Spinal cord (tissue), 10 donors: ENCODE data around the gene ZIK1. TPM values are rescaled to one million over a fixed set of nuclear protein-coding genes. Genes with fewer than 3 reads are reported as not detected.

ENCODE experiments used
- DNase-seq, 6 donors: peaks; one replicate each; pipeline versions ENCODE4 v3.0.0 to v3.0.0-alpha.2; 2013 to 2015; ENCODE audit warnings: low spot score in 6 of 6, low read depth in 4 of 6
- H3K27ac ChIP-seq: one replicate; pipeline ENCODE4 v1.5.1; 2013; ENCODE audit warnings: low read depth, low read length, control low read depth
- H3K27me3 ChIP-seq: one replicate; pipeline ENCODE4 v1.6.1; 2013; ENCODE audit warnings: low read length; ENCODE audit not compliant: control insufficient read depth, insufficient read depth
- H3K36me3 ChIP-seq: one replicate; pipeline ENCODE4 v1.6.1; 2013; ENCODE audit warnings: low read length; ENCODE audit not compliant: control insufficient read depth, insufficient read depth
- H3K4me1 ChIP-seq: one replicate; pipeline ENCODE4 v1.6.1; 2013; ENCODE audit warnings: low read length; ENCODE audit not compliant: control insufficient read depth, insufficient read depth
- H3K4me3 ChIP-seq: one replicate; pipeline ENCODE4 v1.5.1; 2013; ENCODE audit warnings: low read depth, low read length, control low read depth
- H3K9me3 ChIP-seq: one replicate; pipeline ENCODE4 v1.6.1; 2013; ENCODE audit warnings: low read length; ENCODE audit not compliant: control insufficient read depth, insufficient read depth
- WGBS: methylation state at CpG from one replicate; pipeline ENCODE4 v1.1.5; 2013; ENCODE audit warnings: missing lambda C conversion rate; ENCODE audit not compliant: insufficient coverage; 5-methylcytosine and 5-hydroxymethylcytosine counted together
- polyA plus RNA-seq, 2 donors: library from polyadenylated mRNA; unstranded; fragments of 120-200 nt; gene quantifications; one replicate each; pipeline ENCODE4 v1.2.1, GENCODE V29; 2013; ENCODE audit not compliant: insufficient read length in 2 of 2
- total RNA-seq, 2 donors: library from RNA; depleted of rRNA in 1 of 2; stranded (reverse); fragments of 120-200 nt in 1 of 2; fragments of >200 nt in 1 of 2; gene quantifications; one replicate each; pipeline versions ENCODE4 v1.2.3 to v1.2.4, GENCODE V29; 2013 to 2014
- donor health status: healthy.

Gene ZIK1
- total and polyA plus RNA-seq, 4 donors = 11.6 to 19.2 (median 15.8) TPM

DNA sequence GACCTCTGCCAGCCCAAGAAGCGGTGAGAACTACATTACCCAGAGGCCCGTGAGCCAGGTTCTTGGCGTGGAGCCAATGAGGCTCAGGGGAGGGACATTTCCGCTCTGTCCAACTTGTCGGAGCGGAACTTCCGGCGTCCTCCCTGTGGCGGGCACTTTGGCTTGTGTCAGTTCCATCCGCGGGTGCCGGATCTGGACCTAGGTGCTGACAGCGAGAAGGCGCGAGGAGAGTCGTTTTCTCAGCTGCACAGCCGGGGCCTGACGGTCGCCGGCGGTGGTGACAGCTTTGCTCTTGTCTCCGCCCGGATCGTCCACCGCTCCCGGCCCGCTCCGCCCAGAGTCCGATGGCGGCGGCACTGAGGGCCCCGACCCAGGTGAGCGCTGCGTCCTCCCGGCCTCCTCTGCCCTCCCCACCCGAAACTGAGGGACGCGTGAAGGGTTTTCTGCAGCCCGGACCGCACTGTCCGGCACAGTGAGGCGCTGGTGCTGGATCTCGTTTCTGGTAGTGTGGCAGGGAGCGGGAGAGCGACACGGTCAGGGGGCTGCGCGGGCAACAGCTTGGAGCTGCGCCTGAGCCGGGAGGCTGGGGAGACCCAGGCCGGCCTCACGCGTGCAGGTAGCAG lies 15.9 kb downstream of the ZIK1 start, which contains the start of gene ZNF530:
TSS of gene ZNF530 (plus strand) at position 125 of the 623 bp plus-strand sequence. CDS start 4,461 bp downstream, outside the sequence.
- under 1% methylated on average over 53 of the region's 53 CpGs for WGBS
- Histone ChIP-seq H3K27ac (peak within 1 kb of the TSS; percentile 7), H3K27me3 (no peaks in the 10 kb centered on the region), H3K4me3 (peak within 1 kb of the TSS; percentile 84), H3K4me1 (peaks cover 7% of the 10 kb centered on the region), H3K9me3 (no peaks in the 10 kb centered on the region), H3K36me3 (peaks cover 6% of the 10 kb centered on the region)
- peak; percentile 86 to 98 (median 96) for DNase-seq

DNA sequence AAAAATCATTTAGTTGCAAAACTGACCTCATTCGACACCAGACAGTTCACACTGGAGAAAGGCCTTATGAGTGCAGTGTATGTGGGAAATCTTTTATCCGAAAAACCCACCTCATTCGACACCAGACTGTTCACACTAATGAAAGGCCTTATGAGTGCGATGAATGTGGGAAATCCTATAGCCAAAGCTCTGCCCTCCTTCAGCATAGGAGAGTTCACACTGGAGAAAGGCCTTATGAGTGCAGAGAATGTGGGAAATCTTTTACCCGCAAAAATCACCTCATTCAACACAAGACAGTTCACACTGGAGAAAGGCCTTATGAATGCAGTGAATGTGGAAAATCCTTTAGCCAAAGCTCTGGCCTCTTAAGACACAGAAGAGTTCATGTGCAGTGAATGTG lies 23.0 kb downstream of the ZIK1 start:
- Histone ChIP-seq H3K4me1 (no peaks in the 10 kb centered on the region), H3K9me3 (no peaks in the 10 kb centered on the region), H3K36me3 (peaks cover 14% of the 10 kb centered on the region), H3K27me3 (no peaks in the 10 kb centered on the region), H3K4me3 (no peak overlapping the region), H3K27ac (no peak overlapping the region)
- DNase-seq = no peak
- WGBS = no CpG with 5 or more reads among the region's 5 CpGs

DNA sequence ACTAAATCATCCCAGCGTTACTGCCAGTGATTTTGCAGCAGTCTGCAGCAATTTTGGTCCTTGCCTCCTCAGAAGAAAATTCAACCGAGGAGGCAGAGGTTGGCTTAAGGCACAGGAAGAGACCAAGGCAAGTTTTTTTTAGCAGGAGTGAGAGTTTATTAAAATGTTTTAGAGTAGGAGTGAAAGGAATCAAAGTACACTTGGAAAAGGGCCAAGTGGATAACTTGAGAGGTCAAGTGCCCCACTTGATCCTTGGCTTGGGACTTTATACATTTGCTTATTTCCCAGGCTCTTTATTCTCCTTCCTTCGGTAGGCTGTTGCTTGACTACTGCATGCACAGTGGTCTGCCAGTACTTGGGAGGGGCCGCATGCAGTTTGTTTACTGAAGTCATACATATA lies 27.2 kb downstream of the ZIK1 start:
- DNase-seq = no peak
- Histone ChIP-seq H3K4me3 (no peak overlapping the region), H3K27ac (no peak overlapping the region), H3K9me3 (no peaks in the 10 kb centered on the region), H3K27me3 (no peaks in the 10 kb centered on the region), H3K4me1 (peaks cover 12% of the 10 kb centered on the region), H3K36me3 (peaks cover 11% of the 10 kb centered on the region)
- 72% methylated on average over 2 of the region's 4 CpGs for WGBS

DNA sequence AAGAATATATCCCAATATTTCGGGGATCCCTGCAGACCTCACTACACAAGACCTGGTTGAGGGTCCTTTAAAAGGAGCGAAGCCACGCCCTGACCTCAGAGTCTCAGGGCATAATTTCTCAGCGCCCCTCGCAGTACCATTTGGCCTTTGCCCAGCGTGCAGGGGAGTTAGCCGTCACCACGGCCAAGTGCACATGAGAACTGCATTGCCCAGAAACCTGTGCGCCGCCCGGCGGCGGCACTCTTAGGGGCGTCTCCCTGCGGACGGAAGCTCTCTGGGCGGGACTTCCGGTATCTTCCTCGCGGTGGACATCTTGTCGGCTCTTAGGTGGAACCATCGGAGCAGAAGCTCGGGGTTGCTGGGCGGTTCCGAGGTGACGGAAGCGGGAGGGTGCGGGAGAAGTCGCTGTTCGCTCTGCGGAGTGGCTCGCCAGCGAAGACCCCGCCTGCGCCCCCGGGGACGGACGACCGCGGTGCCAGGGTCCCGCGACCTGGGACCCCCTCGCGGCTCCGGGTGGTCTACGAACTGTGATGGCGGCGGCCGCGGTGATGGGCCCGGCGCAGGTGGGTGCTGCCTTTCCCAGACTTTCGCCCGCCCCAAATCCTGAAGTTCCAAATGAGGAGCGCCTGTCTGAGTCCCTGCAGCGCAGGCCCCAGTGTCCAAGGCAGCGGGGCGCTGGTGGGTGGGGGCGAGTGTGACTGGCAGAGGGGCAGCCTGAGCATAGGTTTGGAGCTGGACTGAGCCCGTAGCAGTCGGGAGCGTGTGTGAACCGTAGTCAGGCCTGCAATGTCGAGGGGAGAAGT lies 30.2 kb downstream of the ZIK1 start, which contains the start of gene ZNF134:
TSS of gene ZNF134 (plus strand) at position 302 of the 803 bp plus-strand sequence. CDS start 5,227 bp downstream, outside the sequence.
- Histone ChIP-seq H3K27me3 (no peaks in the 10 kb centered on the region), H3K27ac (no peak within 1 kb of the TSS)
- WGBS = 1% methylated on average over 64 of the region's 64 CpGs

DNA sequence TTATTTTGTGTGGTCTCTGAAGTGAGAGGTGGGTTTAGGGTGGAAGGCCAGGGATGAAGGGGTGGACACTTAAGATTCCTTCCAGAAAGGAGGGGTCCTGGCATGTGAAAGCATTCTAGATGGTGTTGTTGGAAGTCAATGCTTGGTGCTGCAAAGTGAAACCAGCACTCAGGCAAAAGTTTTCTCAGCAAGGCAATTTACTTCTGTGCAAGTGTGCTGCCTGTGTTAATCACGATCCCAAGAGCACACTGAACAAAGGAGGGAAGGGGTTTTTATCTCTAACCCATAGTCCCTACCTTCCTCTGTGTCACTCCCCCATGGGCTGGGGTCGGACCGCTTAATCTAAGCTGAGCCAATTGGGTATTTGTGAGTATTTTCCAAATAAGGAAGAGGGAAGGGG lies 31.4 kb downstream of the ZIK1 start:
- no peak for DNase-seq
- no CpG with 5 or more reads among the region's 3 CpGs for WGBS
- Histone ChIP-seq H3K9me3 (peaks cover 6% of the 10 kb centered on the region), H3K4me3 (peak overlapping the region; percentile 87), H3K36me3 (peaks cover 30% of the 10 kb centered on the region), H3K27ac (no peak overlapping the region), H3K4me1 (peaks cover 12% of the 10 kb centered on the region), H3K27me3 (no peaks in the 10 kb centered on the region)

More for the DNA sequence above, 30.2 kb downstream of the ZIK1 start, which contains the start of gene ZNF134:
- Histone ChIP-seq H3K4me3 (peak within 1 kb of the TSS; percentile 87), H3K4me1 (peaks cover 12% of the 10 kb centered on the region), H3K9me3 (peaks cover 1% of the 10 kb centered on the region), H3K36me3 (peaks cover 20% of the 10 kb centered on the region)
- peak; percentile 79 to 98 (median 90) for DNase-seq

DNA sequence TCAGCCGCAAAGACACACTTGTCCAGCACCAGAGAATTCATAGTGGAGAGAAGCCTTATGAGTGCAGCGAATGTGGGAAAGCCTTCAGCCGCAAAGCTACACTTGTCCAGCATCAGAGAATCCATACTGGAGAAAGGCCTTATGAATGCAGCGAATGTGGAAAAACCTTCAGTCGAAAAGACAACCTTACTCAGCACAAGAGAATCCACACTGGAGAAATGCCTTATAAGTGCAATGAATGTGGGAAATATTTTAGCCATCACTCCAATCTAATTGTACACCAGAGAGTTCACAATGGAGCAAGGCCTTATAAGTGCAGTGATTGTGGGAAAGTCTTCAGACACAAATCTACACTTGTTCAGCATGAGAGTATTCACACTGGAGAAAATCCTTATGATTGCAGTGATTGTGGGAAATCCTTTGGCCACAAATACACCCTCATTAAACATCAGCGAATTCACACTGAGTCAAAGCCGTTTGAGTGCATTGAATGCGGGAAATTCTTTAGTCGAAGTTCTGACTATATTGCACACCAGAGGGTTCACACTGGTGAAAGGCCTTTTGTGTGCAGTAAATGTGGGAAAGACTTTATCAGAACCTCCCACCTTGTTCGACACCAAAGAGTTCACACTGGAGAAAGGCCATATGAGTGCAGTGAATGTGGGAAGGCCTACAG lies 36.9 kb downstream of the ZIK1 start:
- H3K4me1 ChIP-seq = peaks cover 2% of the 10 kb centered on the region
- no peak for DNase-seq
- H3K4me3 ChIP-seq = no peak overlapping the region
- peaks cover 13% of the 10 kb centered on the region for H3K9me3 ChIP-seq
- no peaks in the 10 kb centered on the region for H3K27me3 ChIP-seq
- no peak overlapping the region for H3K27ac ChIP-seq
- WGBS = 97% methylated on average over 3 of the region's 10 CpGs
- peaks cover 58% of the 10 kb centered on the region for H3K36me3 ChIP-seq

DNA sequence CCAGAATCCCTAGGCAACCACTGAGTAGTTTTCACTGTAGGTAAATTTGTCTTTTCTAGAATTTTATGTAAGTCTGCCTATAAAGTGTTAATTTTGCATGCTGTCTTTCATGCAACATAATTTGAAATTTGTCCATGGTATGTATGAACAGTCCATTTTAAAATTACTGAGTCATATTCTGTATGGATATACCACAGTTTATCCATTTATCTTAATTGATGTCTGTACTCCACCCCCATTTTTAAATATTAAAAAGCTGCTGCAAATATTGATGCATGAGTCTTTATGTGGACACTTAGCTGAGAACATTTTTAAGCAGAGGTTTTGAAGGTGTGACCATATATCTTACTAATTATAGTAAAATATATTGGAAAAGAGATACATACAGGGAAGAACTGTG lies 39.1 kb downstream of the ZIK1 start:
- Histone ChIP-seq H3K27me3 (no peaks in the 10 kb centered on the region), H3K4me1 (no peaks in the 10 kb centered on the region), H3K36me3 (peaks cover 49% of the 10 kb centered on the region), H3K27ac (no peak overlapping the region), H3K9me3 (peaks cover 12% of the 10 kb centered on the region), H3K4me3 (no peak overlapping the region)
- DNase-seq = no peak

DNA sequence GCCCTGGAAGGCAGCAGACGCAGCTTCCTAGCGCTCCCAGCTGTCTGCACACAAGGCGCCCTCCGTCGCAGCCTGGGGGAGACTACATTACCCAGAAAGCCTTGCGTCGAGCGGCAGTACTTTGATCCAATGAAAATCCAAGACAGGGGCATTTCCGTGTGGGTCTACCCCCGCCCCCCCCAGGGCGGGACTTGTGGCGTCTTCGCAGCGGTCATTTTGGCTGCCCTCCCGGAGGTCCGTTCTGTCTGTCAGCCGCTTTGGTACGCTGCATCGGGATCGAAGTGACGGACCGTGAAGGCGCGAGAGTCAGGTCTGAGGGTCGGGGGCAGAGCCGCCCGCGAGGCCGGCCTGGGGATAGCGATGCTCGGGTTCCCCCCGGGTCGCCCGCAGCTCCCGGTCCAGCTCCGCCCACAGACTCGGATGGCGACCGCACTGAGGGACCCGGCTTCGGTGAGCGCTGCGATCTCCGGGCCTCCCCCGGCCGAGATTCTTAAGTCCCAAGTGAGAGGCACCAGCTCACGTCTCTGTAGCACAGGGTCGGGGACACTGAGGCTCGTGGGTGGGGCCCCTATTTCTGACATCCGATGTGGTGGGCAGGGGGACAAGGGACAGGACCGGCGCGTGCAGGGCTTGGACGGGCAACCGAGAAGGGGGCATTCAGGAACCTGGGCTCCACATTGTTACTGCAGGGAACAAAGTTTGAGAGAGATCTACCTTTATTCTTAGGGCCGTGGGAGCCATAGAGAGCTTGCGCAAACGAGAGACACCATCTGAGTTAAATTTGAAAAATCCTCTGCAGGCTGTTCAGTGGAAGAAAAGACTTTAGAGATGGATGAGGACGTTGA lies 49.3 kb downstream of the ZIK1 start, which contains the start of gene ZNF211:
TSS of gene ZNF211 (plus strand) at position 182 of the 845 bp plus-strand sequence. CDS start at position 361, 179 bp downstream.
- H3K4me3 ChIP-seq = peak within 1 kb of the TSS; percentile 76
- peaks cover 16% of the 10 kb centered on the region for H3K36me3 ChIP-seq
- no peaks in the 10 kb centered on the region for H3K27me3 ChIP-seq
- peaks cover 12% of the 10 kb centered on the region for H3K4me1 ChIP-seq
- H3K9me3 ChIP-seq = peaks cover 1% of the 10 kb centered on the region
- under 1% methylated on average over 59 of the region's 59 CpGs for WGBS
- peak; percentile 90 to 99 (median 96) for DNase-seq
- peak within 1 kb of the TSS; percentile 70 for H3K27ac ChIP-seq

DNA sequence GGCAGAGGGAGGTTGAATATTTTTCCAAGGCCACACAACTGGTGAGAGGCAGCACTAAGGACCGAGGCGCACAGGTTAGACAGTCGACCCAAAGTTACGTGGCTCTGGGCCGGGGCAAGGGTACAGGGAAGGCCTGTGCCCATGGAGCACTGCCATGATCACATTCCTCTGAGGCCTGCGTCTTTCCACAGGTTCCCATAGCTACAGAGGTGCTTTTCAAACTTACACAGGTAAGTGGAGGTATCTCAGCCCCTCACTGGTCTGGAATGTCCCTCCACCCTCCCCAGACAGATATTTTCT lies 49.8 kb downstream of the ZIK1 start:
- no peak overlapping the region for H3K27ac ChIP-seq
- 54% methylated on average over 5 of the region's 6 CpGs for WGBS
- DNase-seq = no peak
- H3K27me3 ChIP-seq = no peaks in the 10 kb centered on the region
- peaks cover 16% of the 10 kb centered on the region for H3K36me3 ChIP-seq
- H3K4me3 ChIP-seq = peak overlapping the region; percentile 76
- peaks cover 1% of the 10 kb centered on the region for H3K9me3 ChIP-seq
- peaks cover 12% of the 10 kb centered on the region for H3K4me1 ChIP-seq
